ENCODE results near the gene RALGPS1.

The RALGPS1 gene

DNA sequence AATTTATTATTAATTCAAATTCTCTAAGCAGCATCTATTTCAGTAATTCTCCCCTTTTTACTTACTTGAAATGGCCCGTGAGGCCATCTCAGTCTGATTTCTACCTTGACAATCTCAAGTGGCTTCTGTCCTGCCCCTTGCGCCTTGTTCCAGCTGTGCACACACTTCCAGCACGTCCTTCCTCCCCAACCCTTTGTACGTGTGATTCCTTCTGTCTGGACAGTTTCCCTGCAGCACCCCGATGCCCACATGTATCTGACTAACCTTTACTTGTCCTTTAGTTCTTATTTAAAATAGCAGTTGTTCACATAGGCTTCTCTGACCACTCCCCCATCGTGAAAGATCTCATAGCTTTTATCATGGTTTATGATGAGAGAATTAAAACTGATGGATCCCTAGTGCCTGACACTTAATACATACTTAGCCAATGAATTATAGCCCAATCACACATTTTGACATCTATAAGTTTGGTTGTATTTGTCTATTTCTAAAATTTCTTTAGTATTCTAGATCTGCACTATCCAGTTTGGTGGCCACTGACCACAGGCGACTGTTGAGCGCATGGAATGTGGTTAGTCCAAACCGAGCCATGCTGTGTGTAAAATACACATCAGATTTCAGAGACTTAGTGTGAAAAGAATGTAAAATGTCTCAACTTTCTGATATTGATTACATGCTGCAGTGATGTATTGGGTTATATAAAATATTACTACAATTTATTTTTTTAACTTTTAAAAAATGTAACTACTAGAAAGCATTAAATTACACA is 39.9 kb upstream of the RALGPS1 start:
- no peaks in the 10 kb centered on the region for H3K4me1 ChIP-seq (ENCODE audit: low read length)
- TF ChIP-seq EZH2 (optimal IDR thresholded peaks at IDR 0.05; ENCODE audit: low read depth, low read length): no peak
- TF ChIP-seq, protein P1, sequence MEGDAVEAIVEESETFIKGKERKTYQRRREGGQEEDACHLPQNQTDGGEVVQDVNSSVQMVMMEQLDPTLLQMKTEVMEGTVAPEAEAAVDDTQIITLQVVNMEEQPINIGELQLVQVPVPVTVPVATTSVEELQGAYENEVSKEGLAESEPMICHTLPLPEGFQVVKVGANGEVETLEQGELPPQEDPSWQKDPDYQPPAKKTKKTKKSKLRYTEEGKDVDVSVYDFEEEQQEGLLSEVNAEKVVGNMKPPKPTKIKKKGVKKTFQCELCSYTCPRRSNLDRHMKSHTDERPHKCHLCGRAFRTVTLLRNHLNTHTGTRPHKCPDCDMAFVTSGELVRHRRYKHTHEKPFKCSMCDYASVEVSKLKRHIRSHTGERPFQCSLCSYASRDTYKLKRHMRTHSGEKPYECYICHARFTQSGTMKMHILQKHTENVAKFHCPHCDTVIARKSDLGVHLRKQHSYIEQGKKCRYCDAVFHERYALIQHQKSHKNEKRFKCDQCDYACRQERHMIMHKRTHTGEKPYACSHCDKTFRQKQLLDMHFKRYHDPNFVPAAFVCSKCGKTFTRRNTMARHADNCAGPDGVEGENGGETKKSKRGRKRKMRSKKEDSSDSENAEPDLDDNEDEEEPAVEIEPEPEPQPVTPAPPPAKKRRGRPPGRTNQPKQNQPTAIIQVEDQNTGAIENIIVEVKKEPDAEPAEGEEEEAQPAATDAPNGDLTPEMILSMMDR (IDR thresholded peaks at IDR 0.05; ENCODE audit: low read length): no peak
- TF ChIP-seq EZH2phosphoT487 (IDR thresholded peaks at IDR 0.05; ENCODE audit: low read length): no peak
- H2AFZ ChIP-seq (ENCODE audit: low read length): no peak overlapping the region
- H3K27me3 ChIP-seq (replicated peaks; ENCODE audit: insufficient read depth, low read length): no peaks in the 10 kb centered on the region
- H3F3A ChIP-seq (ENCODE audit: insufficient read depth, low read length): no peaks in the 10 kb centered on the region; the same call in 1 of the 2 replicates
- H3K9me3 ChIP-seq (replicated peaks; ENCODE audit: insufficient read depth, low read length): no peaks in the 10 kb centered on the region
- H3K36me3 ChIP-seq (replicated peaks; ENCODE audit: insufficient read depth, low read length): no peaks in the 10 kb centered on the region
- H3K4me3 ChIP-seq (ENCODE audit: low read length): no peak overlapping the region
- H3K4me2 ChIP-seq (ENCODE audit: low read depth, low read length): no peak overlapping the region
- H3K9ac ChIP-seq (ENCODE audit: low read length): no peak overlapping the region
- no peak overlapping the region for H3K27ac ChIP-seq (ENCODE audit: low read length)
- H3K79me2 ChIP-seq (ENCODE audit: low read length): peaks cover 38% of the 10 kb centered on the region
- no peak for DNase-seq
- no peaks in the 10 kb centered on the region for H4K20me1 ChIP-seq (ENCODE audit: insufficient read depth, low read length)
- no peaks in the 10 kb centered on the region for H3K9me2 ChIP-seq (replicated peaks; ENCODE audit: insufficient read depth, low read length)

DNA sequence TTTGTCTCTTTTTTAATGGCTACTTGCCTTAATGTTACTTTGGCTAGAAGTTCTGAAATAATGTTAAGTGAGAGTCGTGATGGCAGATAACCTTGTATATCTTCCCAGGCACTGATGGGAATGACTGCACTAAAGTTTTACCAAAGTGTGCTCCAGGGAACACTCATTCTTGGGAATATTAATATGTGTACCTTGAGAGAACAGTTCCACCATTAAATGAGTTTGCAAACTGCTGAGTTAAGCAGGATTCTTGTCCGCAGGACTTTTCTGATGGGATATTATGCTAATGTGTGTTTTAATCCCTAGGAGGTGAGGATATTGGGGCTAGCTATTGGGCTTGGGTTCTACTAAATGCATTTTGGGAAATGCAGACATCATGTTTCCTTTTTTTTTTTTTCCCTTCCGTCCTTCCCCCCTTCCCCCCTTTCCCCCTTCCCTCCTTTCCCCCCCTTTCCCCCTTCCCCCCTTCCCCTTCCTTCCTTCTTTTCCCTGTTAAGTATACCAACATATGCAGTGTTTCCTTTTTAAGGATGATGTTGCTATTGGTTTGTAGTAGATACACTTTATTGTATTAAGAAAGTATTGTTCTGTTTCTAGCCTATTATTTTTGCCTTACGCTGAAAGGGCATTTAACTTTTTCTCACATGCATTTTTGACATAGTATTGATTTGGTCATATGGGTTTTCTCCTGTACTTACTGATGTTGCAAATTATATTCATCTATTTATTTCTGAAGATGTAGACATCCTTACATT is 38.6 kb upstream of the RALGPS1 start:
- H3K9me2 ChIP-seq (replicated peaks; ENCODE audit: insufficient read depth, low read length): no peaks in the 10 kb centered on the region
- H3K4me3 ChIP-seq (ENCODE audit: low read length): no peak overlapping the region
- H3K4me2 ChIP-seq (ENCODE audit: low read depth, low read length): no peak overlapping the region
- H3K9ac ChIP-seq (ENCODE audit: low read length): no peak overlapping the region
- TF ChIP-seq, protein P1 (IDR thresholded peaks at IDR 0.05; ENCODE audit: low read length): no peak
- H3K4me1 ChIP-seq (ENCODE audit: low read length): no peaks in the 10 kb centered on the region
- peaks cover 28% of the 10 kb centered on the region for H3K79me2 ChIP-seq (ENCODE audit: low read length)
- no peaks in the 10 kb centered on the region for H3K9me3 ChIP-seq (replicated peaks; ENCODE audit: insufficient read depth, low read length)
- no peak overlapping the region for H3K27ac ChIP-seq (ENCODE audit: low read length)
- DNase-seq: no peak
- no peak overlapping the region for H2AFZ ChIP-seq (ENCODE audit: low read length)
- no peaks in the 10 kb centered on the region for H4K20me1 ChIP-seq (ENCODE audit: insufficient read depth, low read length)
- H3F3A ChIP-seq (ENCODE audit: insufficient read depth, low read length): no peaks in the 10 kb centered on the region; the same call in 1 of the 2 replicates
- no peaks in the 10 kb centered on the region for H3K36me3 ChIP-seq (replicated peaks; ENCODE audit: insufficient read depth, low read length)
- no peaks in the 10 kb centered on the region for H3K27me3 ChIP-seq (replicated peaks; ENCODE audit: insufficient read depth, low read length)

DNA sequence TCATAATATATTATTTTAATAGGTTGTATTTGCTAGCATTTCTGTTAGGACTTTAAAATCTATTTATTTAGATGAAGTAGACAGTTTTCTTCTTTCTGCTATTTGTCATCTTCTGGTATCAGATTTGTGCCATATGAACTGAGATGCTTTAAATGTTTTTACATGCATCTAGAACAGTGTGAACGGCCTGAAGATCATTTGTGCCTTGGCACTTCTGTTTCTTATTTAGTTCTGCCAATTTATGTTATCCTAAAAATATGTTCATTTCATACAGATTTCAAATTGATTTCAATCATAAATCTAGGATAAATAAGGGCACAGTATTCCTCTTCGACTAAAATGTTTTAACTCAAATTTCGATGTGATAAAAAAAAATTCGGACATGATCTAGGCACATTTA is 38.1 kb upstream of the RALGPS1 start:
- Histone ChIP-seq H3K4me1 (ENCODE audit: low read length) (no peaks in the 10 kb centered on the region), H3K9me2 (replicated peaks; ENCODE audit: insufficient read depth, low read length) (no peaks in the 10 kb centered on the region), H3K27me3 (replicated peaks; ENCODE audit: insufficient read depth, low read length) (no peaks in the 10 kb centered on the region), H3K36me3 (replicated peaks; ENCODE audit: insufficient read depth, low read length) (no peaks in the 10 kb centered on the region), H3K9me3 (replicated peaks; ENCODE audit: insufficient read depth, low read length) (no peaks in the 10 kb centered on the region), H3K27ac (ENCODE audit: low read length) (no peak overlapping the region), H3K79me2 (ENCODE audit: low read length) (peaks cover 26% of the 10 kb centered on the region), H3K4me3 (ENCODE audit: low read length) (no peak overlapping the region), H3K4me2 (ENCODE audit: low read depth, low read length) (no peak overlapping the region), H3F3A (ENCODE audit: insufficient read depth, low read length) (no peaks in the 10 kb centered on the region; the same call in 1 of the 2 replicates), H4K20me1 (ENCODE audit: insufficient read depth, low read length) (no peaks in the 10 kb centered on the region), H2AFZ (ENCODE audit: low read length) (no peak overlapping the region), H3K9ac (ENCODE audit: low read length) (no peak overlapping the region)
- TF ChIP-seq, protein P1 (IDR thresholded peaks at IDR 0.05; ENCODE audit: low read length): no peak
- DNase-seq: no peak
